Eye (tissue), 1 donor: ENCODE measurements around the gene DPP8.
A peak's percentile ranks its signal among the peaks of the same experiment; 100 is the strongest.
"Not testable (repeated sequence)": the region's sequence is repeated elsewhere in the genome, so short reads cannot be mapped to it uniquely, and the experiment has no call there.

ENCODE experiments used
- DNase-seq: peaks from one replicate; pipeline ENCODE4 v3.0.0-alpha.2; 2015

DPP8 gene

DNA sequence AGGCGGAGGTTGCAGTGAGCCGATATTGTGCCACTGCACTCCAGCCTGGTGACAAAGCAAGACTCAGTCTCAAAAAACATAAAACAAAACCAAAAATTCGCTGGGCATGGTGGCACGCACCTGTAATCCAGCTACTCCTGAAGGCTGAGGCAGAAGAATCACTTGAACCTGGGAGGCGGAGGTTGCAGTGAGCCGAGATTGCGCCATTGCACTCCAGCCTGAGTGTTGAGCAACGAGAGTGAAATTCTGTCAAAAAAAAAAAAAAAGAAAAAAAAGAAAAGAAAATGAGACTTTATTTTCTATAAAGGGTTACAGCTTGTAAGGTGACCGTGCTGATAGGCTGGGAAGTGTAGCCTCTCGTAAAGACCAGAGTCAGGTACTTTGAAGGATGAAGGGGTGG lies 6.7 kb upstream of the DPP8 start:
- DNase-seq, result no peak

DNA sequence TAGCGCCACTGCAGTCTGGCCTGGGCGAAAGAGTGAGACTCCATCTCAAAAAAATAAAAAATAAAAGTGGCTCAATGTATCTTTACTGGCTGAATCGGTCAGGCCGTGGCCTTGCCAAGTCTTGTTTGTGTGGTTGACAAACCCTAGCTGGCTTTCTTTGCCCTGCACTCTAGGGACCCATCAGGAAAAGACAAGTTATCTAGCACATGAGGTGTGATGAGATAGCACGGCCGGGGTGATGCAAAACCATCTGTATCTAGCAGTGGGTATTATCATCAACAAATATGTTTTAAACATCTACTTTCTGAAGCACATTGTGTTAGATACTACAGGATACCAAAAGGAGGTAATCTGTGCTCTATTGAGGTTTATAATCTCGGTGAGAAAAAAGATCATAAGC lies 3.9 kb upstream of the DPP8 start:
- no peak for DNase-seq

DNA sequence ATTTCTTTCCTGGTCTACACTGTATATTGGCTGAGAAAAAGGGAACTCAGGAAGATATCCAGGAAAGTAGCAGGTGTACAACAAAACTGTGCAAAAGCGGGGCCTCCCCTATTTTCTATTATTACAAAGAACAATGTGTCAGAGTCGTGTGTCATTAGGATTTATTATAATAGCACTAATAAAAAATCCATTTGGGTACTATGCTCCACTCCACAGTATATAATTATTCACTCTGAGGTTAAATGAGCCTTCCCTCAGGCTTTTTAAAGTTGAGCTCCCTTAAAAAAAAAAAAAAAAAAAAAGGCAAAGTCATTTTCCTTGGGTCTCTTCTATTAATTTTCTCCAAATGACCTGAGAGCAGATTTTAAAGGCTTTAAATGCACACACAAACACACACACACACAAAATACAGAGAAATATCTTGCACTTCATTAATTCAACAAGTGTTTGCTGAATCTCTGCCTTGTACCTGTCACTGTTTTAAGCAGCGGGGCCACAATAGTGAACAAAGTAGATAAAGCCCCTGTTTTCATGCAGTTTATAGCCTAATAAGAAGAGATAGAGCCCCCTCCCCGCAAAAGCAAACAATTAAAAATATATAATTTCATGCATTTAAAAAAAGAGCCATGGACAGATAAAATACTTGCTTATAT lies 1.3 kb upstream of the DPP8 start:
- DNase-seq, result no peak

DNA sequence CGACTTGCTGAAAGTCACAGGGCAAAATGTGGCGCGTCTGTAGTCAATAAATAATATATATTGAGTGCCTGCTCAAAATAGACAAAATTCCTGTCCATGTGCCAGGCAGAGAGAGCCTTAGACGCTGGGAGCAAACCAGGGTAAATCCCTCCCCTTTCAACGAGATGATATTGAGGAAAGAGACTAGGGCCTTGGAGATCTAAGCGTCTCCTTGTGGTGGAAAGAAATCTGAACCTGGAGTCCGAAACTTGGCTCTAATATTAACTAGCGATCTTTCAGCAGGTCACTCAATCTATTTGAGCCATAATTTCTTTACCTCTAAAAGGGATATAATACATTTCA lies 348 bp upstream of the DPP8 start:
- no peak for DNase-seq

GRCh38 chr15:65512807-65513416 lies 4.6 kb downstream of the DPP8 start:
- peak; percentile 41 for DNase-seq

DNA sequence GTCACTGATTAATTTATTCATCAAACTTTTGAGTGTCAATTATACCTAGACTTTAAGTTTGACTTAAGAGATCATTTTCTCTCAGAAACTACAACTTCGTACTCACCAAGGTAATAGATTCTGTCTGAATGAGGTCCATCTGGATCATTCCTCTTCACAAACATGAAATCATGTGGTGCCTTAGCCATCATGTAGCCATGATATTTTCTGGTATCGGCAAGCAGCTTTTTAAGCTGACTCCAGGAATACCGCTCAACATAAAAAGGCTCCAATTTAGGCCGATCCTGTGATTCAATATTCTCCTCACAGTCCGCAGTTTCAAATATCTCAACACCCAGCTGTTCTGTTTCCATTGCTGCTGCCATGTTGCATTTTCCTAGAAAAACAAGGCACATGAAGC lies 5.3 kb downstream of the DPP8 start:
- DNase-seq, result no peak

DNA sequence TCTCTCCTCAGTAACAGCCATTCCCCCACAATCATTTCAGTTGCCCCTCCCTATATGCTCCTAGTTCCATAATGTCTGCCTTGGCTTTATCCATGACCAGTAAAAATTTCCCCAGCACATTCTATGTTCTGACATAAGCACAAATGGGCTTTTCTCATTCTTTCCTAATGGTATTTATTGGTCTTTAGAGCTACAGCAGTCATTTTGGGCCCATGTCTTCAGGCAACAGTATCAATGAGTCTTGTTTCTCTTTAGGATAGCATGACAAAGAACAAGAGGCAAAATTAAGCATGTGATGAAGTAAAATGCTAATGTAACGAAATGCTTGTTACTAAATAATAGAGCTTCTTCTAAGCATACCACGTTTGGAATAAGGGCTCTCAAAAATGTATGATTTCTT lies 8.2 kb downstream of the DPP8 start:
- no peak for DNase-seq

DNA sequence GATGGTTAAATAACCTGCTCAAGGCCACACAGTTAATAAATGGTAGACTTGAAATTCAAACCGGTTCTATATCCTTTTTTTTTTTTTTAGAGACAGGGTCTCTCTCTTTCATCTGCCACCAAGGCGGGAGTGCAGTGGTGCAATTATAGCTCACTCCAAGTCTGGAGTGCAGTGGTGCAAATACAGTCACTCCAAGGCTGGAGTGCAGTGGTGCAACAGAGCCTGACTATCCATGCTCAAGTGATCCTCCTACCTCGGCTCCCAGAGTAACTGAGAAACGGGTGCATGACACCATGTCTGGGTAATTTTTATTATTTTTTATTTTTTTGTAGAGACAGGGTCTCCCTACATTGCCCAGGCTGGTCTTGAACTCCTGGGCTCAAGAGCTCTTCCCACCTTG lies 23.4 kb downstream of the DPP8 start:
- no peak for DNase-seq

- DNase-seq, result no peak
Measured at GRCh38 chr15:65484876-65485275, 32.6 kb downstream of the DPP8 start.

DNA sequence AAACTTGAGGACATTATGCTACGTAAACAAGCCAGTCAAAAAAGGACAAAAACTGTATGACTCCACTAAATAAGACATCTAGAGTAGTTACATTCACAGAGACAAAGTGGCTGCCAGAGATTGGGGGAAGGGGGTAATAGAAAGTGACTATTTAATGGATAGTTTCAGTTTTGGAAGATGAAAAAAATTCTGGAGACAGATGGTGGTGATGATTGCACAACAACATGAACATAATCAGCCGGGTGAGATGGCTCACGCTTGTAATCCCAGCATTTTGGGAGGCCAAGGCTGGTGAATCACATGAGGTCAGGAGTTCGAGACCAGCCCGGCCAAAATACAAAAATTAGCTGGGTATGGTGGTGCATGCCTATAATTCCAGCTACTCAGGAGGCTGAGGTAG lies 40.6 kb downstream of the DPP8 start:
- DNase-seq, result no peak

DNA sequence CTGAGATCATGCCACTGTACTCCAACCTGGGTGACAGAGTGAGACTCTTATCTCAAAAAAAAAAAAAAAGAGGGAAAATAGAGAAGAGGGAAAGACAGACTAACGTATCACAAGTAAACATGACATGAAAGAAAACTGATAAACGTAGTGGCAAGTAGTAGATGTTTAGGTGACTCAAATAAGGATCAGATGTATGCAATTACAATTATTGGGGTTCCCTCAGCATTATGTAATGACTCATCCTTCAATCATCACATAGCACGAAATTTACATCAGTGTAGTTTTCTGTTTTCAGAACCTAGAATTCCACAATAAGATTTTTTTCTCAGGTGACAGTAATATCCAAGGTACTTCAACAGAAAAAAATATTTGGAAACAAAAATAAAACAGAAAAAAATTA lies 46.6 kb downstream of the DPP8 start:
- DNase-seq, result no peak

- no peak for DNase-seq
Measured at GRCh38 chr15:65468229-65468909, 49.1 kb downstream of the DPP8 start.

GRCh38 chr15:65466901-65467300 lies 50.6 kb downstream of the DPP8 start:
- no peak for DNase-seq

- DNase-seq, result not testable (repeated sequence)
Measured at GRCh38 chr15:65463096-65463495, 54.4 kb downstream of the DPP8 start.

DNA sequence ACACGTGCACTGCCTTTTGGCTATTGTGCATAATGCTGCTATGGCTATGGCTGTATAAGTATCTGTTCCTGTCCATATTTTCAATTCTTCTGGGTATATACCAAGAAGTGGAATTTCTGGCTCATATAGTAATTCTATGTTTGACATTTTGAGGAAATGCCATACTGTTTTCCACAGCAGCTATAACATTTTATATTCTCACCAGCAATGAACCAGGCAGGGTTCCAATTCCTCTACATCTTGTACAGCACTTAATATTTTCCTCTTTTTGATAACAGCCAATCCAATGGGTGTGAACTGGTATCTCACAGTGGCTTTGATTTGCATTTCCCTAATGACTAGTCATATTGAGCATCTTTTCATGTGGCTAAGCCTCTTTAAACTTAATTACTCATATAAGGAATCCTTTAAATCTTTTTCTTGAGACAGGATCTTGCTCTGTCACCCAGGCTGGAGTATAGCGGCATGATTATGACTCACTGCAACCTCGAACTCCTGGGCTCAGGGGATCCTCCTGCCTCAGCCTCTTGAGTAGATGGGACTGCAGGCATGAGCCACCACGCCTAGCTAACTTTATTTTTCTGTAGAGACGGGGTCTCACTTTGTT lies 56.6 kb downstream of the DPP8 start:
- DNase-seq, result no peak

DNA sequence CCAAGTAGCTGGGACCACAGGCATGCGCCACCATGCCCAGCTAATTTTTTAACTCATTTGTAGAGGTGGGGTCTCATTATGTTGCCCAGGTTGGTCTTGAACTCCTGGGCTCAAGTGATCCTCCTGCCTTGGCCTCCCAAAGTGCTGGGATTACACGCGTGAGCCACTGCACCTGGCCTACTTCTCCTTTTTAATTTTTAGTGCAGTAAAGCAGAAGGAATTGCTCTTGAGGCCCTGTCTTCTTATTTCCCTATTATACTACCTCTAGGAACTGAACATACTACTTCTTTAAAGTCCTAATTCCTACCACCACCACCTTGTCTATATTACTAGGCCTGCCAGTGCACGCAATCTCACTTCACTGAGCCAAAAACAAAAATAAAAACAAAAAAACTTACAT lies 62.2 kb downstream of the DPP8 start:
- DNase-seq, result not testable (repeated sequence)

DNA sequence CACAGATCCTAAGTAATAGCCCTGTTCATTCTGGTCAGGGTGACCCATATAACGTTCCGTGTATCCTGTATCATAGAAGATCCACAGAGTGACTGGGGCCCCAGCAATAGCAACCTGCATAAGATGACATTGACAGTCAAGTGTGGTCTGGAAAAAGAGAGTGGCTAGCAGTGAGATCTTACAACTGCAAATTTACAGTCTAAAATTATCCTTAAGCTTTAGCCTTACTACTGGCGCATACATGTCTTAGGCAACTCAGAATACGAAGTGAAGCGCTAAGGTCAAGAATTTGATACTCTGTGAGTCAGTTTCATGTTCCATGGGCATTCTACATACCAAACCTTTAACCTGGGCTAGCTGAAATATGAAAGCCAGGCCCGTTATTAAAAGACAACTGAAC lies 65.5 kb downstream of the DPP8 start:
- no peak for DNase-seq

GRCh38 chr15:65450556-65450955 lies 66.9 kb downstream of the DPP8 start:
- DNase-seq, result no peak

GRCh38 chr15:65447145-65447544 lies 70.3 kb downstream of the DPP8 start:
- no peak for DNase-seq

- DNase-seq, result no peak
Measured at GRCh38 chr15:65434201-65434600, 83.3 kb downstream of the DPP8 start.

DNA sequence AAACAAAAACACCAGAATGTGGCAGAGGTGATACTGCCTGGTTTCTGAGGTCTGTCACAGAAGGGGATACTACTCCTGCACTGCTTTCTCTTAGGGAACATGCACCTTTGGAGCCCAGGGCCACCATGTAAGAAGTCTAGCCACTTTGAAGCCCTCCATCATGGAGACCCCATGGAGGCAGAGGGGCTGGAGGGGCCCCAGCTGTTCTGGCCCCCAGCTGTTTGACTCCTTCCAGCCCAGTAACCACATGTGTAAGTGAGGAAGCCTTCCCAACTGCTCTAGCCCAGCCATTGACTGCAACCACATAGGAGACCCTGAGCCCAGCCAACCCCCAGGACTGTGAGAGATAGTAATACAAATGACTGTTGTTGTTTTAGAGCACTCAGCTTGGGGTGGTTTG lies 85.8 kb downstream of the DPP8 start:
- DNase-seq, result no peak

- DNase-seq, result no peak
Measured at GRCh38 chr15:65426216-65426853, 91.2 kb downstream of the DPP8 start.

DNA sequence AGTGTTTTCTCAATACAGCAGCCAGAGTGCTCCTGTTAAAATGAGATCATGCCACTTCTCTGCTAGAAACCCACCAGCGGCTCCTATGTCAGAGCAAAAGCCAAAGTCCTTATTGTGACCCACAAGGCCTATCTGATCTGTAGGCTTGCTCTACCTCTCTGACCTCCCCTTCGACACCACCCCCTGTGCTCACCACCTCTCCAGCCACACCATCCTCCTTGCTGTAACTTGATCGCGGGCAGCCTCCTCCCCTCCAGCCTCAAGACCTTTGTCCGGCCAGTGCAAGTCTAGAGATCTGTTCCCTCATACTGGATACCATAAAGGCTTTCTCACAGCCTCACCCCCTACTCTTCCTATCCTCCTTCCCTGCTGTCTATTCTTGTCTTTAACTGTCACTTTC lies 92.8 kb downstream of the DPP8 start:
- DNase-seq, result no peak
